Suprapubic skin (tissue), 3 donors: Measurements from ENCODE around the gene PCSK2.

Source experiments
- EP300 ChIP-seq: sonication (generic); formaldehyde crosslinking; IDR thresholded peaks from one replicate; pipeline ENCODE4 v1.6.1; 2017; ENCODE audit warnings: antibody characterized with exemption
- TF ChIP-seq, protein P1 (sequence below), 2 donors: fragments of 200-600 bp in 1 of 2; fragments of 450-650 bp in 1 of 2; sonication (generic) in 1 of 2; IDR thresholded peaks; one replicate each; pipeline ENCODE4 v1.5.1; 2016 to 2019; ENCODE audit warnings: antibody characterized with exemption in 2 of 2, mild to moderate bottlenecking in 1 of 2, moderate library complexity in 1 of 2

GRCh38 chr20:17298751-17299150 lies 71.9 kb downstream of the PCSK2 start:
- TF ChIP-seq, protein P1, sequence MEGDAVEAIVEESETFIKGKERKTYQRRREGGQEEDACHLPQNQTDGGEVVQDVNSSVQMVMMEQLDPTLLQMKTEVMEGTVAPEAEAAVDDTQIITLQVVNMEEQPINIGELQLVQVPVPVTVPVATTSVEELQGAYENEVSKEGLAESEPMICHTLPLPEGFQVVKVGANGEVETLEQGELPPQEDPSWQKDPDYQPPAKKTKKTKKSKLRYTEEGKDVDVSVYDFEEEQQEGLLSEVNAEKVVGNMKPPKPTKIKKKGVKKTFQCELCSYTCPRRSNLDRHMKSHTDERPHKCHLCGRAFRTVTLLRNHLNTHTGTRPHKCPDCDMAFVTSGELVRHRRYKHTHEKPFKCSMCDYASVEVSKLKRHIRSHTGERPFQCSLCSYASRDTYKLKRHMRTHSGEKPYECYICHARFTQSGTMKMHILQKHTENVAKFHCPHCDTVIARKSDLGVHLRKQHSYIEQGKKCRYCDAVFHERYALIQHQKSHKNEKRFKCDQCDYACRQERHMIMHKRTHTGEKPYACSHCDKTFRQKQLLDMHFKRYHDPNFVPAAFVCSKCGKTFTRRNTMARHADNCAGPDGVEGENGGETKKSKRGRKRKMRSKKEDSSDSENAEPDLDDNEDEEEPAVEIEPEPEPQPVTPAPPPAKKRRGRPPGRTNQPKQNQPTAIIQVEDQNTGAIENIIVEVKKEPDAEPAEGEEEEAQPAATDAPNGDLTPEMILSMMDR (IDR thresholded peaks at IDR 0.05): no peak
- no peak for TF ChIP-seq EP300
